CD8-positive, alpha-beta memory T cell (primary cell): ENCODE measurements around the gene KLC4. TPM values are rescaled to one million over a fixed set of nuclear protein-coding genes. Genes with fewer than 3 reads are reported as not detected.

ENCODE experiments used
- CTCF ChIA-PET: fragments of 350-600 bp; sonication (Branson Sonifier 250); formaldehyde crosslinking; loops from one replicate; lab custom pipeline; 2021; ENCODE audit warnings: antibody characterized with exemption; lab: Charles Lee
- POLR2A ChIA-PET: fragments of 350-600 bp; sonication (Branson Sonifier 250); formaldehyde crosslinking; loops from one replicate; lab custom pipeline; 2021; ENCODE audit warnings: antibody characterized with exemption; lab: Charles Lee
- DNase-seq, 5 donors: peaks; one replicate each; pipeline versions ENCODE4 v3.0.0 to v3.0.0-alpha.2; 2020 to 2022; ENCODE audit warnings: mixed read lengths in 1 of 5
- H3K27ac ChIP-seq: one replicate; pipeline ENCODE4 v1.7.0; 2013; ENCODE audit warnings: low read depth, mild to moderate bottlenecking, low read length, moderate library complexity
- H3K27me3 ChIP-seq: 2 replicates; pipeline ENCODE4 v1.7.0; 2013; ENCODE audit warnings: low read length, mild to moderate bottlenecking; ENCODE audit not compliant: insufficient read depth, poor library complexity, severe bottlenecking
- H3K36me3 ChIP-seq: 2 replicates; pipeline ENCODE4 v1.7.0; 2013; ENCODE audit warnings: mild to moderate bottlenecking, low read length, moderate library complexity; ENCODE audit not compliant: insufficient read depth
- H3K4me1 ChIP-seq: 2 replicates; pipeline ENCODE4 v1.7.0; 2013; ENCODE audit warnings: mild to moderate bottlenecking, low read length, moderate library complexity; ENCODE audit not compliant: insufficient read depth
- H3K4me3 ChIP-seq: 2 replicates; pipeline ENCODE4 v1.7.0; 2013; ENCODE audit warnings: mild to moderate bottlenecking, low read length
- H3K9me3 ChIP-seq: 2 replicates; pipeline ENCODE4 v1.7.0; 2013; ENCODE audit warnings: mild to moderate bottlenecking, low read length
- H3K27ac Mint-ChIP-seq, 8 donors: one replicate each; pipeline ENCODE4 v1.8.0; 2020 to 2021; ENCODE audit warnings: mixed read lengths in 8 of 8, mild to moderate bottlenecking in 6 of 8, inconsistent platforms in 3 of 8, moderate library complexity in 3 of 8
- H3K27me3 Mint-ChIP-seq, 2 donors: one replicate each; pipeline ENCODE4 v1.8.0; 2020 to 2021; ENCODE audit warnings: mixed read lengths in 2 of 2, mild to moderate bottlenecking in 1 of 2, moderate library complexity in 1 of 2
- H3K36me3 Mint-ChIP-seq, 3 donors: one replicate each; pipeline ENCODE4 v1.8.0; 2020 to 2021; ENCODE audit warnings: mixed read lengths in 3 of 3, inconsistent platforms in 1 of 3, mild to moderate bottlenecking in 1 of 3
- H3K4me1 Mint-ChIP-seq, 3 donors: one replicate each; pipeline ENCODE4 v1.8.0; 2020 to 2021; ENCODE audit warnings: mixed read lengths in 3 of 3, inconsistent platforms in 1 of 3, mild to moderate bottlenecking in 1 of 3
- H3K4me3 Mint-ChIP-seq, 7 donors: one replicate each; pipeline ENCODE4 v1.8.0; 2020 to 2021; ENCODE audit warnings: mixed read lengths in 7 of 7, mild to moderate bottlenecking in 6 of 7, moderate library complexity in 4 of 7, inconsistent platforms in 2 of 7
- H3K9me3 Mint-ChIP-seq, 5 donors: one replicate each; pipeline ENCODE4 v1.8.0; 2020 to 2022; ENCODE audit warnings: mixed read lengths in 5 of 5, mild to moderate bottlenecking in 3 of 5, moderate library complexity in 2 of 5, inconsistent platforms in 1 of 5
- polyA plus RNA-seq: library from polyadenylated mRNA; unstranded; fragments of 300-500 nt; fragmentation: Illumina TruSeq; gene quantifications from one replicate; pipeline ENCODE4 v1.2.3, GENCODE V29; 2021
- total RNA-seq, 2 experiments: library from RNA; stranded (reverse); gene quantifications; one replicate each; pipeline ENCODE4 v1.2.3, GENCODE V29; 2021

The KLC4 gene
- total and polyA plus RNA-seq, 3 experiments from 2014 or later = 11.1 to 12.3 (median 11.6) TPM

DNA sequence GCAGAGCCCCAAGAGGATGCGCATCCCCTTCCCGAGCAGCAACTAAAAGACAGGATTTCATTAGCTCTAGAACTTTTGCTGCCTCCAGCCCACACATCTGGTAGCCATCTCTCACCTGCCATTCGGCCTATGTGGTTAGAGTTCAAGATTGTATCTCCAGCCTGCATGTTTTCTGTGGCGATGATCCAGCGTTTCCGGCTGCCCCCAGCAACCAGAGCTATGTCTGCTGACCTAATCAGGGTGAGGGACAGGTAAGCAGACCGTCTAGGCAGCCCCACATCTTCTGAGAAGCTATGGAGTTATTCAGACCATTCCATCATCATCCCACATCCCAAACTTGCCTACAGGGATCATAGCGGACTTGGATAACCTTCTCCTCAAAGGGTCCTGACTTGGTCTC is 3.5 kb upstream of the KLC4 start:
- Histone ChIP-seq H3K27ac (no peak overlapping the region), H3K36me3 (peaks cover 18% of the 10 kb centered on the region), H3K27me3 (no peaks in the 10 kb centered on the region), H3K4me3 (no peak overlapping the region), H3K9me3 (no peaks in the 10 kb centered on the region), H3K4me1 (peaks cover 40% of the 10 kb centered on the region)
- no peak for DNase-seq
- no peaks in the 10 kb centered on the region for H3K9me3 Mint-ChIP-seq
- peak overlapping the region in 6 of 7 donors; percentile 15 to 97 (median 21) for H3K4me3 Mint-ChIP-seq
- H3K27ac Mint-ChIP-seq = peak overlapping the region in 4 of 8 donors; percentile 44 to 93 (median 68)
- CTCF ChIA-PET = no interaction called here
- POLR2A ChIA-PET = no interaction called here
- peaks cover 0 to 2% of the 10 kb centered on the region in 2 donors for H3K27me3 Mint-ChIP-seq
- peaks cover 52 to 71% (median 70%) of the 10 kb centered on the region in 3 donors for H3K4me1 Mint-ChIP-seq
- H3K36me3 Mint-ChIP-seq = peaks cover 0 to 51% (median 6%) of the 10 kb centered on the region in 3 donors

DNA sequence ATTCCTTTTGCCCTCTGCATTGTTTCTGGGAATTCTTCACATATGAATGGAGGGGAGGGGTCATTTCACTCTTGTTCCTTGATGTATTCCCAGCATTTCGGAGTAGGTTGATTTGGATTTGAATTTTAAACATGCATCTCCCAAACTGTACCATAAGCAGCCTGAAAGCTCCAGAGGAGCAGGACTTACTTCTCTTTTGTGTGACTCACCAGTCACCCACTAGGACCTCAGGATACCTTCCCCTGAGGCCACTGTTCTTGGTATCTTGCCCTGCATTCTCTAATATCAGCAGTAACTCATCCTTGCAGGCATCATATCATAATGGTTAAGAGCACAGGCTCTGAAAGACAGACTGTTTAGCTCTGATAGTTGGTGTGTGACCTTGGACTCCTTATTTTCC is 900 bp upstream of the KLC4 start:
- Histone ChIP-seq H3K4me1 (peaks cover 28% of the 10 kb centered on the region), H3K4me3 (peak overlapping the region; percentile 93), H3K27me3 (no peaks in the 10 kb centered on the region), H3K36me3 (peaks cover 18% of the 10 kb centered on the region), H3K27ac (peak overlapping the region; percentile 94), H3K9me3 (no peaks in the 10 kb centered on the region)
- H3K36me3 Mint-ChIP-seq = peaks cover 3 to 58% (median 9%) of the 10 kb centered on the region in 3 donors
- no peaks in the 10 kb centered on the region for H3K27me3 Mint-ChIP-seq
- peaks cover 39 to 61% (median 59%) of the 10 kb centered on the region in 3 donors for H3K4me1 Mint-ChIP-seq
- no peak for DNase-seq
- ChIA-PET POLR2A (interaction anchor here (1.1 to 2.6 kb wide), 5 partner anchors 37 to 114 kb away, joined by 3 to 24 read pairs (median 7); partner anchors contain the start of genes KLHDC3, MEA1, PEX6 and PPP2R5D), CTCF (interaction anchor here (0.8 to 1.2 kb wide), 2 partner anchors 46 to 171 kb away, joined by 3 read pairs; no protein-coding TSS in a partner anchor)
- peak overlapping the region; percentile 95 to 99 (median 98) for H3K4me3 Mint-ChIP-seq
- peak overlapping the region; percentile 82 to 100 (median 100) for H3K27ac Mint-ChIP-seq
- no peaks in the 10 kb centered on the region for H3K9me3 Mint-ChIP-seq

DNA sequence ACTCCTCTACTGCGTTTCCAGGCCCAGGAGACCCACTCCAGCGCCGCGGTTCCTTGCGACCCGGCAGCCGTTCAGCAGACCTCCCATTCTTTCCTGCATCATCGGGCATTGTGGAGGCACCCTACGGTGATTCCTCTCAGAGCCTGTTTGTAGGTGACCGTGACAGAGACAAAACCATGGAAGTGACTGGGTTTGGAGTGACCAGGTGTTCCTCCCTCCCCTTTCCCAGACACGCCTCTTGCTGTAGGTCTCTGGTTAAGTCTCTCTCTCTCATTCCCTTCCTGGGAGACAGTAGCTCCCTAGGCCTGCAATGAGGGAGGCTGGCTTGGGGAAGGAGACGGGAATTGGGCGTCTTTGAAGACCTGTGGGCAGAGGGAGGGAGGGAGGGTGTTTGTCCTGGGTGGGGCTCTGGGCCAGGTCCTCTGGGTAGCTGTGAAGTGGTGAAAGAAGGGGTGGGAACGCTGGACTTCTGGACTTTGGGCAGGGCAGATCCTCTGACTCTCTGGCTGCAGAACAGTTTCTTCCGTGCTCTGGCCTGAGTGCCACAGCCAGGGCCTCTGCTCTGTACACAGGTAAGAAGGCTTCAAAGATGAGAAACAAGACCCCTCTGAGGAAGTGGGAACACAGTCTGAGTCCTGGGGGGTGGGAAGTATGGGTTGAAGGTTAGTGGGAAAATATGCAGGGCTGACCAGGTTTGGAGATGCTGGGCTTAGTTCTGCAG is 763 bp downstream of the KLC4 start:
- Histone ChIP-seq H3K4me3 (peak overlapping the region; percentile 93), H3K4me1 (peaks cover 22% of the 10 kb centered on the region), H3K36me3 (peaks cover 17% of the 10 kb centered on the region), H3K27ac (peak overlapping the region; percentile 94), H3K9me3 (no peaks in the 10 kb centered on the region), H3K27me3 (no peaks in the 10 kb centered on the region)
- DNase-seq = no peak
- Mint-ChIP-seq H3K27me3 (no peaks in the 10 kb centered on the region), H3K36me3 (peaks cover 3 to 67% (median 19%) of the 10 kb centered on the region in 3 donors), H3K4me3 (peak overlapping the region; percentile 95 to 99 (median 98)), H3K4me1 (peaks cover 32 to 53% (median 50%) of the 10 kb centered on the region in 3 donors), H3K27ac (peak overlapping the region; percentile 98 to 100 (median 100)), H3K9me3 (no peaks in the 10 kb centered on the region)
- ChIA-PET POLR2A (interaction anchor here (0.8 to 2.6 kb wide), 4 partner anchors 46 to 314 kb away, joined by 3 to 24 read pairs (median 8); partner anchors contain the start of genes KLHDC3, MEA1, PEX6 and PPP2R5D), CTCF (interaction anchor here (1.2 to 2.1 kb wide), 2 partner anchors 9 to 83 kb away, joined by 3 to 6 read pairs; no protein-coding TSS in a partner anchor)

DNA sequence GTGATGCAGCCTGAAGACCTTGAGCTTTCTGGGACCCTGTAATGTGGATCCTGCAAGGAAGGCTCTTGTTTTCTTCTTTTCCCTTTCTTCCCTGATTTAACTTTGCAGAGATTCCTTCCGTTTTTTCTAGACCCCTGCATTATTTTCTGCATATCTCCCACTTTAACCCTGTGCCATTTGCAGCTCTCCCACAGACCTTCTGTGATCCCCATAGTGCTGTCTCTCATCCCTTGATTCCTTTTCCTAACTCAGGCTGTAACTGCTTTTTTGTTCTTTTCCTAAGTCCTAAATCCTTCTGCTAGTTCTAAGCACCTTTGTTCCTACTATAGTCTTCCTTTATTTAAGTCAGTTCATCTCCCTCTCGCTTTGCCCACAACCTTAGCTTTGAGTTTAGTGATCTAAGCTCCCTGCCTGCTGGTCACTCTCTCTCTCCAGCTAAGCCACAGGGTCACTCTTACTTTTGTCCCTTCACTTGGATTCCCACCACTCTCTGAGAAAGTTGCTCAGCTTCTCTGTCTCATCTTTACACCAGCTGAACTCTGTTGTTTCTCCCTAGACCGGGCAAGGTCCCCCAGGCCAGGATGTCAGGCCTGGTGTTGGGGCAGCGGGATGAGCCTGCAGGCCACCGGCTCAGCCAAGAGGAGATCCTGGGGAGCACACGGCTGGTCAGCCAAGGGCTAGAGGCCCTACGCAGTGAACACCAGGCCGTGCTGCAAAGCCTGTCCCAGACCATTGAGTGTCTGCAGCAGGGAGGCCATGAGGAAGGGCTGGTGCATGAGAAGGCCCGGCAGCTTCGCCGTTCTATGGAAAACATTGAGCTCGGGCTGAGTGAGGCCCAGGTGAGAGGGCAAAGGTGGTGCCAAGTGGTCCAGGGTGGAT is 1.6 kb downstream of the KLC4 start:
- Histone ChIP-seq H3K4me3 (peak overlapping the region; percentile 93), H3K36me3 (peaks cover 9% of the 10 kb centered on the region), H3K27ac (no peak overlapping the region), H3K9me3 (no peaks in the 10 kb centered on the region), H3K27me3 (no peaks in the 10 kb centered on the region), H3K4me1 (peaks cover 22% of the 10 kb centered on the region)
- no peaks in the 10 kb centered on the region for H3K27me3 Mint-ChIP-seq
- ChIA-PET POLR2A (interaction anchor here (0.5 to 2.6 kb wide), 3 partner anchors 47 to 109 kb away, joined by 4 to 24 read pairs (median 7); partner anchors contain the start of genes KLHDC3, MEA1 and PPP2R5D), CTCF (interaction anchor here (1.2 to 2.1 kb wide), 2 partner anchors 9 to 82 kb away, joined by 3 to 6 read pairs; no protein-coding TSS in a partner anchor)
- H3K9me3 Mint-ChIP-seq = no peaks in the 10 kb centered on the region
- peaks cover 5 to 67% (median 16%) of the 10 kb centered on the region in 3 donors for H3K36me3 Mint-ChIP-seq
- peak overlapping the region; percentile 61 to 100 (median 99) for H3K27ac Mint-ChIP-seq
- no peak for DNase-seq
- H3K4me3 Mint-ChIP-seq = peak overlapping the region; percentile 95 to 99 (median 98)
- H3K4me1 Mint-ChIP-seq = peaks cover 32 to 47% (median 45%) of the 10 kb centered on the region in 3 donors

DNA sequence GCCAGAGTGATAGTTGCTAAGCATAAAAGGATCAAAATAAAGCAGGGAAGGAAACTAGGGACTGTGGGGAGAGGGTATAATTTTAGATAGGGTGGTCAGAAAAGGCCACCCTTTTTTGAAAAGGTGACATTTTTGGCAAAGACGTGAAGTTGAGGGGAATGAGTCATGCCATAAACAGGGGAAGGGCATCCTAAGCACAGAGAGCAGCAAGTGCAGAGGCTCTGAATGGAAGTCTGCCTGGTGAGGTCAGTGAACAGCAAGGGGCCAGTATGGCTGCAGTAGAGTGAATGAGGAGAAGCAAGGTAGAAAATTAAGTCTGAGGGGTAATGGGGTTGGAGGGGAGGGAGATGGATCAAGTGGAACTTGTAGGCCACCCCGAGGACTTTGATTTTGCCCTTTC is 2.4 kb downstream of the KLC4 start:
- Histone ChIP-seq H3K4me1 (peaks cover 22% of the 10 kb centered on the region), H3K27ac (no peak overlapping the region), H3K9me3 (no peaks in the 10 kb centered on the region), H3K4me3 (no peak overlapping the region), H3K27me3 (no peaks in the 10 kb centered on the region), H3K36me3 (peaks cover 13% of the 10 kb centered on the region)
- H3K27me3 Mint-ChIP-seq = no peaks in the 10 kb centered on the region
- H3K27ac Mint-ChIP-seq = peak overlapping the region in 4 of 8 donors; percentile 8 to 98 (median 38)
- peaks cover 32 to 44% (median 43%) of the 10 kb centered on the region in 3 donors for H3K4me1 Mint-ChIP-seq
- H3K9me3 Mint-ChIP-seq = no peaks in the 10 kb centered on the region
- DNase-seq = no peak
- H3K36me3 Mint-ChIP-seq = peaks cover 10 to 71% (median 22%) of the 10 kb centered on the region in 3 donors
- peak overlapping the region in 3 of 7 donors; percentile 36 to 98 (median 96) for H3K4me3 Mint-ChIP-seq
- CTCF ChIA-PET = no interaction called here
- POLR2A ChIA-PET = no interaction called here

DNA sequence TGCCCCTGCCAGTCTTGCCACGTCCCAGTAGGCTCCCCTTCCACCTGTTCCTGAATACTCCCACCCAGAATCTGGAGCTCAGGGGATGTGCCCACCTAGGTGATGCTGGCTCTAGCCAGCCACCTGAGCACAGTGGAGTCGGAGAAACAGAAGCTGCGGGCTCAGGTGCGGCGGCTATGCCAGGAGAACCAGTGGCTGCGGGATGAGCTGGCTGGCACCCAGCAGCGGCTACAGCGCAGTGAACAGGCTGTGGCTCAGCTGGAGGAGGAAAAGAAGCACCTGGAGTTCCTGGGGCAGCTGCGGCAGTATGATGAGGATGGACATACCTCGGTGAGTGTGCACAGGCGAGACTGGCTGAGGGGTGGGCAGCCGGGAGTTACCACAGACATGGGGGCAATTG is 3.4 kb downstream of the KLC4 start:
- Histone ChIP-seq H3K4me3 (no peak overlapping the region), H3K9me3 (no peaks in the 10 kb centered on the region), H3K27me3 (no peaks in the 10 kb centered on the region), H3K27ac (no peak overlapping the region), H3K4me1 (peaks cover 21% of the 10 kb centered on the region), H3K36me3 (peaks cover 9% of the 10 kb centered on the region)
- ChIA-PET CTCF (no interaction called here), POLR2A (interaction anchor here (0.7 kb wide), 1 partner anchor 376 kb away, joined by 5 read pairs; no protein-coding TSS in a partner anchor)
- no peak for DNase-seq
- Mint-ChIP-seq H3K4me1 (peaks cover 31 to 41% (median 41%) of the 10 kb centered on the region in 3 donors), H3K36me3 (peaks cover 10 to 69% (median 22%) of the 10 kb centered on the region in 3 donors), H3K4me3 (no peak overlapping the region), H3K27me3 (no peaks in the 10 kb centered on the region), H3K27ac (no peak overlapping the region), H3K9me3 (no peaks in the 10 kb centered on the region)

DNA sequence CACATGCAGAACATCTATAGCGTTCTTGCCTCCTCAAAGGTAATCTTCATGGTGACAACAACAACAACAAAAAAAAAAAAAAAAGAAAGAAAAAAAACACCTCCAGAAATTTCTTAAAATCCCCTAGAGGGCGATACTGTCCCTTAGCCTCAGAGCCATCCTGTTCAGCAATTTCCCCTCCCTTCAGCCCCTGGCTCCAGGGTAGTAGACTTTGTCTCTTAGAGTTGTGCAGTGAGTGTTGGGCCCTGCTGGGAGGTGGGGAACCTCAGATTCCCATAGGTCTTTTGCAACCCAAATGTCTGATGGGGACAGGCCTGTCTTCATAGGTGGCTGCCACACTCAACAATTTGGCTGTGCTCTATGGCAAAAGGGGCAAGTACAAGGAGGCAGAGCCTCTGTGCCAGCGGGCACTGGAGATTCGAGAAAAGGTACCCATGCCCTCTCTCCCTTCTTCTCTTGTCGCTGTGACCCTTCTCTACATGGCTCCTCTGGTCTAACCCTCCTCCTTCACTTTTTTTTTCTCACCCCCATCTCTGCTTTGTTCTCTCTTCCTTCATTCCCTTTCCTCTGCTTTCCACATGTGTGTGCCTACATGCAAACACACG is 10.7 kb downstream of the KLC4 start:
- Histone ChIP-seq H3K4me3 (no peak overlapping the region), H3K27me3 (no peaks in the 10 kb centered on the region), H3K9me3 (no peaks in the 10 kb centered on the region), H3K4me1 (no peaks in the 10 kb centered on the region), H3K27ac (no peak overlapping the region), H3K36me3 (peaks cover 8% of the 10 kb centered on the region)
- peaks cover 0 to 4% (median 0%) of the 10 kb centered on the region in 3 donors for H3K4me1 Mint-ChIP-seq
- H3K27me3 Mint-ChIP-seq = peaks cover 0 to 5% of the 10 kb centered on the region in 2 donors
- no peaks in the 10 kb centered on the region for H3K9me3 Mint-ChIP-seq
- CTCF ChIA-PET = interaction anchor here (1.3 kb wide), 1 partner anchor 9 kb away, joined by 3 read pairs; no protein-coding TSS in a partner anchor
- POLR2A ChIA-PET = no interaction called here
- peak in 1 of 5 donors; percentile 36 for DNase-seq
- H3K4me3 Mint-ChIP-seq = no peak overlapping the region
- H3K36me3 Mint-ChIP-seq = peaks cover 25 to 59% (median 32%) of the 10 kb centered on the region in 3 donors
- no peak overlapping the region for H3K27ac Mint-ChIP-seq
